ENCODE results near the gene HELB. TPM values are rescaled to one million over a fixed set of nuclear protein-coding genes. Genes with fewer than 3 reads are reported as not detected.
A peak's percentile ranks its signal among the peaks of the same experiment; 100 is the strongest.
"Not testable (repeated sequence)": the region's sequence is repeated elsewhere in the genome, so short reads cannot be mapped to it uniquely, and the experiment has no call there.

The HELB gene
- total RNA-seq, 1 donor: 1.7 TPM

- no peak for TF ChIP-seq CTCF (IDR thresholded peaks at IDR 0.05; ENCODE audit: insufficient read depth, low read depth, low read length)
- DNase-seq (ENCODE audit: low read depth): no peak
- no peak overlapping the region for H3K4me3 ChIP-seq (ENCODE audit: low read depth, low read length)
Observed at GRCh38 chr12:66296176-66296683, 6.1 kb upstream of the HELB start.

- H3K4me3 ChIP-seq (ENCODE audit: low read depth, low read length): no peak overlapping the region
- no peak for TF ChIP-seq CTCF (IDR thresholded peaks at IDR 0.05; ENCODE audit: insufficient read depth, low read depth, low read length)
- DNase-seq (ENCODE audit: low read depth): no peak
Observed at GRCh38 chr12:66297080-66297479, 5.2 kb upstream of the HELB start.

- H3K4me3 ChIP-seq (ENCODE audit: low read depth, low read length): no peak overlapping the region
- no peak for TF ChIP-seq CTCF (IDR thresholded peaks at IDR 0.05; ENCODE audit: insufficient read depth, low read depth, low read length)
- no peak for DNase-seq (ENCODE audit: low read depth)
Observed at GRCh38 chr12:66297923-66298322, 4.4 kb upstream of the HELB start.

GRCh38 chr12:66302827-66303169, 505 bp downstream of the HELB start:
- no peak for TF ChIP-seq CTCF (IDR thresholded peaks at IDR 0.05; ENCODE audit: insufficient read depth, low read depth, low read length)
- DNase-seq (ENCODE audit: low read depth): no peak
- peak overlapping the region; percentile 89 for H3K4me3 ChIP-seq (ENCODE audit: low read depth, low read length)

GRCh38 chr12:66303316-66303804, 1.1 kb downstream of the HELB start:
- DNase-seq (ENCODE audit: low read depth): not testable (repeated sequence)
- H3K4me3 ChIP-seq (ENCODE audit: low read depth, low read length): peak overlapping the region; percentile 89

- H3K4me3 ChIP-seq (ENCODE audit: low read depth, low read length): no peak overlapping the region
- DNase-seq (ENCODE audit: low read depth): no peak
- TF ChIP-seq CTCF (IDR thresholded peaks at IDR 0.05; ENCODE audit: insufficient read depth, low read depth, low read length): no peak
Observed at GRCh38 chr12:66304296-66304900, 2.1 kb downstream of the HELB start.

GRCh38 chr12:66309606-66310005, 7.3 kb downstream of the HELB start:
- no peak overlapping the region for H3K4me3 ChIP-seq (ENCODE audit: low read depth, low read length)
- TF ChIP-seq CTCF (IDR thresholded peaks at IDR 0.05; ENCODE audit: insufficient read depth, low read depth, low read length): no peak
- no peak for DNase-seq (ENCODE audit: low read depth)
